GM20000 (cell line): Measurements from ENCODE around the gene LILRA2.

Source experiments
- DNase-seq: peaks from one replicate; pipeline ENCODE4 v3.0.0; 2012; ENCODE audit warnings: low spot score
- TF ChIP-seq, protein P1 (sequence below): IDR thresholded peaks from 2 replicates; pipeline ENCODE4 v1.5.1; 2012; ENCODE audit warnings: mild to moderate bottlenecking, control low read depth; ENCODE audit errors: extremely low read depth, missing control alignments

The LILRA2 gene

DNA sequence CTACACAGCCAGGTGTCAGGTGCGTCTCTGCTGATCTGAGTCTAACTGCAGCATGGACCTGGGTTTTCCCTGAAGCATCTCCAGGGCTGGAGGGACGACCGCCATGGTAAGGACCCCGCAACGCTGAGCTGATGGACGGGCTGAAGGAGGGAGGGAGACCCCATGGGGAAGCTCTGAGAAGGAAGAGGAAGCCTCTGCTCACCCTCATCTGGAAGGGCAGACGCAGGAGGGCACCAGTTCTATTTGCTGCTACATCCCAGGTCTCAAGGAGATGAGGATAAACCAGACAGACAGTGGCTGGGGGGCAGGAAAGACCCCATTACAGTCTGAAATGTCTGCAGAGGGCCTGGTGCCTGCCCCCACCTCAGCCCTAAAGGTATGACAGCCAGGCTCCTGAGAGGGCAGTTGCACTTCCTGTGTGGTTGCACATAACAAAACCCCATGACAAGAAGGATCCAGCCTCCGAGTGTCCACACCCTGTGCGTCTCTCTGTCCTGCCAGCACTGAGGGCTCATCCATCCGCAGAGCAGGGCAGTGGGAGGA lies at the start of gene LILRA2:
Gene LILRA2 (plus strand): TSS at position 461 of the 543 bp plus-strand sequence. CDS start 89 bp downstream, outside the sequence.
- TF ChIP-seq, protein P1, sequence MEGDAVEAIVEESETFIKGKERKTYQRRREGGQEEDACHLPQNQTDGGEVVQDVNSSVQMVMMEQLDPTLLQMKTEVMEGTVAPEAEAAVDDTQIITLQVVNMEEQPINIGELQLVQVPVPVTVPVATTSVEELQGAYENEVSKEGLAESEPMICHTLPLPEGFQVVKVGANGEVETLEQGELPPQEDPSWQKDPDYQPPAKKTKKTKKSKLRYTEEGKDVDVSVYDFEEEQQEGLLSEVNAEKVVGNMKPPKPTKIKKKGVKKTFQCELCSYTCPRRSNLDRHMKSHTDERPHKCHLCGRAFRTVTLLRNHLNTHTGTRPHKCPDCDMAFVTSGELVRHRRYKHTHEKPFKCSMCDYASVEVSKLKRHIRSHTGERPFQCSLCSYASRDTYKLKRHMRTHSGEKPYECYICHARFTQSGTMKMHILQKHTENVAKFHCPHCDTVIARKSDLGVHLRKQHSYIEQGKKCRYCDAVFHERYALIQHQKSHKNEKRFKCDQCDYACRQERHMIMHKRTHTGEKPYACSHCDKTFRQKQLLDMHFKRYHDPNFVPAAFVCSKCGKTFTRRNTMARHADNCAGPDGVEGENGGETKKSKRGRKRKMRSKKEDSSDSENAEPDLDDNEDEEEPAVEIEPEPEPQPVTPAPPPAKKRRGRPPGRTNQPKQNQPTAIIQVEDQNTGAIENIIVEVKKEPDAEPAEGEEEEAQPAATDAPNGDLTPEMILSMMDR = no peak
- peak; percentile 65 for DNase-seq

DNA sequence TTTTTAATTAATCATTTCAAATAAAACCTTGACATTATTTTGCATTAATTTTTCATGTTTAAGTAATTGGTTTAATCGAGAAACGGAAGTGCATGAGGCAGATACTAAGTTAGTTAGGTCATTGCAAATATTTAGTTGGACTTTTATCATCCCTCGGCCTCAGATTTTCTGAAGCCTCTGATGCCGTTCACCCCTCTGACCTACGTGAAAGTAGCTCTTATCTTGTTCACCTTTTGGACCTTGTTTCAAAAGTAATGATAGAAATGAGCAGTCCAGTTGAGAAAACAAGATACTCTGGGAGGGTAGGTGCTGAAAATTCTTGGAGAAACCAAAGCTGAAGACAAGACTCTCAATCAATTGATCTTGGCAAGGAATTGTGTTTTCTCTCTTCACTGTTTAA lies 48.0 kb upstream of the LILRA2 start:
- TF ChIP-seq, protein P1 = no peak
- no peak for DNase-seq

DNA sequence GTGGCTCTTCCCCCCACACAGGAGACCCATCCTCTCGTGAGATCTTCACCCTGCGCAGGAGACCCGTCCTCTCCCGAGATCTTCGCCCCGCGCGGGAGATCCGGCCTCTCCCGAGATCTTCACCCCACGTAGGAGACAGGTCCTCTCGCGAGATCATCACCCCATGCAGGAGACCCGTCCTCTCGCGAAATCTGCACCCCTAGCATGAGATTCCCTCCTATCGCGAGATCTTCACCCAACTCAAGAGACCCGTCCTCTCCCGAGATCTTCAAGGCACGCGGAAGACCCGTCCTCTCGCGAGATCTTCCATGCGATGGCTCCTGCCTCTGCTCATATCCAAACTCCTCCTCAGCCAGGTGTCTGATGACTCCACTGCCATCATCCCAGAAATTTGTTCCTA lies 46.6 kb upstream of the LILRA2 start:
- TF ChIP-seq, protein P1 = no peak
- DNase-seq = no peak

DNA sequence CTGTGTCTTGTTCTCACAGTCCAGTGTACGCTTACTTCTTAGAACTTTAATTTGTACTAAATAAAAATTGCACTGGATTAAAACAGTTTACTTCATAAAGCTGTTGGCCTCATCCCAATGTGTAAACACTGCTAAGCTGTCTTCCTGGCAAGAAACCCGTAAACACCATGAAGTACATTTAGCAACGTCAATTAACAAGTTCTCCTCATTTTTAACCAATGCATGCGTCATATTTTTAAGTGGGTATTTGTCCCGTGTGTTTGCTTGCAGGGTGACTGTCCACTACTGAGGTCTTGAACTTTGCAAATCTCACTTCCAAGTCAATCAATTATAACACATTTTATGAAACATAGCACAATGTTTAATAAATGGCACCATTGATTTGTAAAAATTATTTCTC lies 42.7 kb upstream of the LILRA2 start:
- TF ChIP-seq, protein P1 = no peak
- DNase-seq = no peak

DNA sequence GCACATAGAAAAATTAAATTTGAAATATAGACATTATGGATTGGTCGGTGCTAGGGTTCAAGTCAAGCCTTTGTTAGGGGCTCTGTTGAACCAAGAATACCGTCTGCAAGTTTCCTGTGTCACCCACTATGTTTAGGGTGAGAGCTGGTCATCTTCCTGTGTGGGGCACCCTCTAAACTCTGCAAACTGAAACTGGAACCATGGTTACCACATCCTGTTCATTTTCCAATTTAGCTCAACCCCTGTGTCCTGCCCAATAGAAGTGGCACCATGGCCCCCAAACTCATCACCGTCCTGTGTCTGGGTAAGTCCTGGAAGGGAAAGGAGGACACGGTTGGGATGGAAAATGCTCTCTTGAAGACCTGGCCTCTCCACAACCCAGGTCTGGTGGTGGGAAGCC lies 41.1 kb upstream of the LILRA2 start:
- TF ChIP-seq, protein P1 = no peak
- peak; percentile 31 for DNase-seq

DNA sequence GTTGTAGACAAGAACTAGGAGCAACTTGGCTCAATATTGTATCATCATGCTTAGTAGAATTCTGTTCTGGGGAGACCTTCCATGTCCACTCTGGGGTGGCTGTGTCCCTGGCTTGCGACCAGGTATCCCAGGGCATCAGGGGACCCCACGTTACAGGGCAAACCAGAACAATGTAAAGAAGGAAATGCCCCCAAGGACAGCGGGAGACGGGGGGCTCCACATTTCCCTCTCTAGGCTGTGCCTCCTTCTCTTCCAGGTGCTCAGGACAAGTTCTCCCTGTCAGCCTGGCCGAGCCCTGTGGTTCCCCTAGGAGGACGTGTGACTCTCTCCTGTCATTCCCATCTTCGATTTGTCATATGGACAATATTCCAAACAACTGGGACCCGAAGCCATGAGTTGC lies 40.1 kb upstream of the LILRA2 start:
- TF ChIP-seq, protein P1 = no peak
- DNase-seq = no peak

DNA sequence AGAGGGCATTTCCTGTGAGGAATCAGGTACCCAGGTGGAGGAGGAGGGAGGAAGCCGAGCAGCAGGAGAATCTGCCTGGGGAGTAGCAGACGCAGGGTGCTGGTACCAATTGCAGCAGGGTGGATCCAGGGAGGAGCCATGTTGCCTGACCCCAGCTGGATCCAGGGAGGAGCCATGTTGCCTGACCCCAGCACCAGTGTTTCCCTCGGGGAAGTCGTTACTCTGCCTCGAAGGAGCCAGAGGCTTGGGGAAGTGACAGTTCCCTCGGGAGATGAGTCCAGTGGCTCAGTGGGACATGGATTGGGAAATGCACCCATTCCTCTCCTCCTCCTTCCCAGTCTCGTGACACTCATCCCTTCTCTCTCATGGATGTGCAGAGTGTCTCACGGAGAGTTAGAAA lies 39.4 kb upstream of the LILRA2 start:
- DNase-seq = no peak
- TF ChIP-seq, protein P1 = no peak
